Measurements from ENCODE around the gene ATP5PF. TPM values are rescaled to one million over a fixed set of nuclear protein-coding genes. Genes with fewer than 3 reads are reported as not detected.
"Not testable (repeated sequence)": the region's sequence is repeated elsewhere in the genome, so short reads cannot be mapped to it uniquely, and the experiment has no call there.

ATP5PF gene
- polyA plus RNA-seq, 1 donor: 240 TPM

DNA sequence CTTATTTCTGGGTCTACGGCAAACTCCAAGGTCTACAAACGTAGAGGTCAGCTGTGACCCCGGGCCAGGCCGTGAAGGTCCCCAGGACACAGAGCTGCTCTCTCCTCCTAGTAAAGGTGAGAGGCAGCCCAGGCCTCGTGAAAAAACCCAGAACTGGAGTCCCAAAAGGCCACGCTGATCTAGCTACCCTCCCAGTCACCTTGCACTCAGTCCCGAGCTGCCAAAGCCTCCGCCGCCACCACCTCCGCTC, 125 bp downstream of the ATP5PF start:
- Histone ChIP-seq H3K27ac (ENCODE audit: low read length) (peak overlapping the region; percentile 99), H3K27me3 (ENCODE audit: control insufficient read depth, insufficient read depth, low read length) (no peaks in the 10 kb centered on the region), H3K9me3 (ENCODE audit: control insufficient read depth, low read depth, low read length) (no peaks in the 10 kb centered on the region), H3K36me3 (ENCODE audit: control insufficient read depth, insufficient read depth, low read length) (peaks cover 18% of the 10 kb centered on the region), H3K4me3 (ENCODE audit: low read length) (peak overlapping the region; percentile 92), H3K4me1 (ENCODE audit: control insufficient read depth, insufficient read depth, low read length) (no peaks in the 10 kb centered on the region)
- WGBS (ENCODE audit: insufficient coverage, low lambda C conversion rate): no CpG with 5 or more reads among the region's 10 CpGs
- no peak for DNase-seq

DNA sequence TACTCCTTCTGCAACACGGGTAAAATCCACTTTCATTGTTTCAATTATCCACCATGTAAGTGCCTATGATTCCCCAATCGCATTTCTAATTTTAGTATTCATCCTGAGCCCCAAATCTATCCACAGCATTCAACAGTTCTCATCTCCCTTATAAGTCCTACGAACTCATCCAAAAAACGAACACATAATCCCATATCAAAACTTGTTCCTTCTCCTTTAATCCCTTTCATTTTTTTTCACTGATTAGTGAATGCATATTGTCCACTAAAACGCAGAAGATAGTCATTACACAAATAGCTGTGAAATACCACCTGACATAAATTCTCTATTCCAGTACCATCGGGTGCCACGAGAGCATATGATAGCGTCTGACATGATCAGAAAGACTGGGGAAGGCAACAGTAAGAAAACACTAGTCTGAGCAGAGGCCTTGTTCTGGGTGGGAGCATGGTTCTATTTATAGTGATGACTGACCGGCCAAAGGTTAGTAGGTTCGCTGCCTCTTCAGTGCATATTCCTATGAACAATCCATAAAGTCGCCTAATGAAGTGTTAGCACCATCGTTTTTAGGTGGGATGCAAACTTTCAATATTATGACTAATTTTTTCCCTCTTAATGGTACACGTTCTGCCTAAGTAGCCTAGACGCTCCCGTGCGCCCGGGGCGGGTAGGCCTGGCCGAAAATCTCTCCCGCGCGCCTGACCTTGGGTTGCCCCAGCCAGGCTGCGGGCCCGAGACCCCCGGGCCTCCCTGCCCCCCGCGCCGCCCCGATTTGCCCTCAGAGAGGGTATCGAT, 648 bp downstream of the ATP5PF start:
- 16% methylated on average over 7 of the region's 30 CpGs for WGBS (ENCODE audit: insufficient coverage, low lambda C conversion rate)
- Histone ChIP-seq H3K27me3 (ENCODE audit: control insufficient read depth, insufficient read depth, low read length) (no peaks in the 10 kb centered on the region), H3K27ac (ENCODE audit: low read length) (peak overlapping the region; percentile 99), H3K36me3 (ENCODE audit: control insufficient read depth, insufficient read depth, low read length) (peaks cover 17% of the 10 kb centered on the region), H3K9me3 (ENCODE audit: control insufficient read depth, low read depth, low read length) (no peaks in the 10 kb centered on the region), H3K4me1 (ENCODE audit: control insufficient read depth, insufficient read depth, low read length) (no peaks in the 10 kb centered on the region), H3K4me3 (ENCODE audit: low read length) (peak overlapping the region; percentile 92)
- peak; percentile 55 to 79 for DNase-seq

DNA sequence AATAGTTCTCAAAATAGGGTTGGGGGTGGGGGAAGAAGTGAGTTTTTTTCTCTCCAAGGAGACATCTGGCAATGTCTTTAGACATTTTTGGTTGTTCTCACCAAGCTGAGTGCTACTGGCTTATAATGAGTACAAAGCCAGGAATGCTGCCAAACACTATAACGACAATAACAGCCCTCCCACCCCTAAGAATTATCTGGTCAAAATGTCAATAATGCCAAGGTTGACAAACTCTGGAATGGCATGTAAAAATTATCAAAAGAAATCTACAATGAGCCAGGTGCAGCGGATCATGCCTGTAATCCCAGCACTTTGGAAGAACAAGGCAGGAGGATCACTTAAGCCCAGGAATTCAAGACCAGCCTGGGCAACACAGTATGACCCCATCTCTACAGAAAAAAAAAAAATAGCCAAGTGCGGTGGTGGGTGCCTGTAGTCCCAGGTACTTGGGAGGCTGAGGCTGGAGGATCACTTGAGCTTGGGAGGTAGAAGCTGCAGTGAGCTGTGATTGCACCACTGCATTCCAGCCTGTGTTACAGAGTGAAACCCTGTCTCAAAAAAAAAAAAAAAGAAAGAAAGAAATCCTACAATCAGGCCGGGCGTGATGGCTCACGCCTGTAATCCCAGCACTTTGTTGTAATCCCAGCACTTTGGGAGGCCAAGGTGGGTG, 2.5 kb downstream of the ATP5PF start:
- H3K4me3 ChIP-seq (ENCODE audit: low read length): no peak overlapping the region
- DNase-seq: no peak
- no peaks in the 10 kb centered on the region for H3K27me3 ChIP-seq (ENCODE audit: control insufficient read depth, insufficient read depth, low read length)
- WGBS (ENCODE audit: insufficient coverage, low lambda C conversion rate): no CpG with 5 or more reads among the region's 6 CpGs
- H3K4me1 ChIP-seq (ENCODE audit: control insufficient read depth, insufficient read depth, low read length): no peaks in the 10 kb centered on the region
- H3K27ac ChIP-seq (ENCODE audit: low read length): peak overlapping the region; percentile 99
- H3K36me3 ChIP-seq (ENCODE audit: control insufficient read depth, insufficient read depth, low read length): peaks cover 32% of the 10 kb centered on the region
- no peaks in the 10 kb centered on the region for H3K9me3 ChIP-seq (ENCODE audit: control insufficient read depth, low read depth, low read length)

DNA sequence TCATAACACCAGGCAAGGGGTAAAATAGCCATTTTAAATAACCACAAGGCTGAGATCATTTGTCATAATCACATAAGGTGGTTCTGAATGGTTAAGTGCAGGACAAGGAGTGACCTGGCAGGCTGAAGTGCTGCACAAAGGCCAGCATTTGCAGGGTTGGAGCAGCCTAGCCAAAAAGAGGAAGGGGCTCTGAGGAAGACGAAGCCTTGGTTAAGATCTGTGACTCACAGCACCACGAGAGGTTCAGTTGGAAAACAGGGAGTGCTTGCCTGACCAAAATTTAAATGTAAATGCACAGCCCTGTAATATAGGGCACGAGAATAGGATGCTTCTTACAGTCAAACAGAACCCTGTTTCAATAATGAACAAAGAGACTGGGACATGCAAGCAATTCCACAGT, 12.1 kb downstream of the ATP5PF start:
- no peaks in the 10 kb centered on the region for H3K4me1 ChIP-seq (ENCODE audit: control insufficient read depth, insufficient read depth, low read length)
- H3K27ac ChIP-seq (ENCODE audit: low read length): no peak overlapping the region
- H3K36me3 ChIP-seq (ENCODE audit: control insufficient read depth, insufficient read depth, low read length): peaks cover 60% of the 10 kb centered on the region

DNA sequence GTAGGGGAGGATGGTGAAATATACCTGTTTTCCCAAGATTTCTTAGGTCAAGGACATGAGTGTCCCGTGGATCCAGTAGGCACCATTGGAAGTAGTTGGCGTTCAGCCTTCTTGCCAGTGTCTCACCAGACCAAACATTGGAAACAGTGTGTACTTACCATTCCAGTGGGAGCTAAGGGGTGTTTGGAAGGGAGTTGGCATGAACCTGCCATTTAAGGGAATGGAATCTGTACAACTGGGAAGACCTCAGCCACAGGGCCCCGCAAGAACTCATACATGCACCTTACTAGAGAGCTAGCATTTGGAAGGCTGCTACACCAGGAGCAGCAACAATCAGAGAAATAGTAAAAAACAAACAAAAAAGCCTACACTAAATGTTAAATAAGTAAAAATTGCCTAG, 12.7 kb downstream of the ATP5PF start:
- Histone ChIP-seq H3K27ac (ENCODE audit: low read length) (no peak overlapping the region), H3K27me3 (ENCODE audit: control insufficient read depth, insufficient read depth, low read length) (no peaks in the 10 kb centered on the region), H3K4me3 (ENCODE audit: low read length) (no peak overlapping the region), H3K4me1 (ENCODE audit: control insufficient read depth, insufficient read depth, low read length) (no peaks in the 10 kb centered on the region), H3K36me3 (ENCODE audit: control insufficient read depth, insufficient read depth, low read length) (peaks cover 54% of the 10 kb centered on the region), H3K9me3 (ENCODE audit: control insufficient read depth, low read depth, low read length) (no peaks in the 10 kb centered on the region)
- WGBS (ENCODE audit: insufficient coverage, low lambda C conversion rate): no CpG with 5 or more reads among the region's 3 CpGs
- no peak for DNase-seq

More for the DNA sequence above, 12.1 kb downstream of the ATP5PF start:
- no peak for DNase-seq
- H3K9me3 ChIP-seq (ENCODE audit: control insufficient read depth, low read depth, low read length): no peaks in the 10 kb centered on the region
- no peak overlapping the region for H3K4me3 ChIP-seq (ENCODE audit: low read length)
- H3K27me3 ChIP-seq (ENCODE audit: control insufficient read depth, insufficient read depth, low read length): no peaks in the 10 kb centered on the region
- WGBS (ENCODE audit: insufficient coverage, low lambda C conversion rate): no CpG with 5 or more reads among the region's 3 CpGs

DNA sequence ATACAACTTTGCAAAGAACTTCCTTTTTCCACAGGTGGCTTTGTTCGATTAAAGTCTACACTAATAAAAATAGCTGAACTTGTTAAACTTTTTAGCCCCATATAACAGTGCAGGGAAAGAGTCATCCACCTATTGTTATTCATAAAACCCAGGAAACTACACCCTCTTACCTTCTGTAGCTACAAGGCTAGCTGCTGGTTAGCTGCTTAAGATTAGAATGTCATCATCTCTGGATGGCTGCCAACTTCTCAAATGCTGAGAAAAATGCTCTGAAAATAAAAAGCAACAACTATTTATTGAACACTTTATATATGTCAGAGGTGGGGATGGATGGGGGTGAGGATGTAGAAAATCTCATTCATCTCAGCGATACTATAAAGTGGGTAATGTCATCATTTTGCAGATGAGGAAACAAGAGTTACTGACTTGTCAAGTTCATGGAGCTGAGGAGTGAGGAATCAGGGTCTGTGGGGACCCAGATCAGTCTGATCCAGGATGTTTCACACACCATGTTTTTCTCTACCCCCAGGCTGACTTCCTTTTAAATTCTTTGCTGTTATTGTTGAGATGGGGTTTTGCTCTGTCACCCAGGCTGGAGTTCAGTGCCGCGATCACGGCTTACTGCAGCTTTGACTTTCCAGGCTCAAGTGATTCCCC, 17.1 kb downstream of the ATP5PF start:
- peaks cover 36% of the 10 kb centered on the region for H3K36me3 ChIP-seq (ENCODE audit: control insufficient read depth, insufficient read depth, low read length)
- no peaks in the 10 kb centered on the region for H3K9me3 ChIP-seq (ENCODE audit: control insufficient read depth, low read depth, low read length)
- DNase-seq: no peak
- H3K27ac ChIP-seq (ENCODE audit: low read length): no peak overlapping the region
- H3K27me3 ChIP-seq (ENCODE audit: control insufficient read depth, insufficient read depth, low read length): no peaks in the 10 kb centered on the region
- H3K4me1 ChIP-seq (ENCODE audit: control insufficient read depth, insufficient read depth, low read length): no peaks in the 10 kb centered on the region
- no CpG with 5 or more reads among the region's 5 CpGs for WGBS (ENCODE audit: insufficient coverage, low lambda C conversion rate)
- no peak overlapping the region for H3K4me3 ChIP-seq (ENCODE audit: low read length)

DNA sequence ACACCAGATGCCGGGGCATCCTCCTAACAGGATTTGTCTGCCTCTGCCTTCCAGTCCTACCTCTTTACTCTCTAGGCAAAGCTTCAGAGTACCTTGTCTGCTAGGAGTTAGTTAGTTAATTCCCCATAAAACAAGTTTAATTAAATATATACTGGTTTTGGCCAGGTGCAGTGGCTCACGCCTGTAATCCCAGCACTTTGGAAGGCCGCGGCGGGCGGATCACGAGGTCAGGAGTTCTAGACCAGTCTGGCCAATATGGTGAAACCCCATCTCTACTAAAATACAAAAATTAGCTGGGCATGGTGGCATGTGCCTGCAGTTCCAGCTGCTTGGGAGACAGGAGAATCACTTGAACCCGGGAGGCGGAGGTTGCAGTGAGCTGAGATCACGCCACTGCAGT, 20.6 kb downstream of the ATP5PF start:
- peaks cover 23% of the 10 kb centered on the region for H3K36me3 ChIP-seq (ENCODE audit: control insufficient read depth, insufficient read depth, low read length)
- not testable (repeated sequence) for DNase-seq; H3K27me3 ChIP-seq (ENCODE audit: control insufficient read depth, insufficient read depth, low read length); H3K4me3 ChIP-seq (ENCODE audit: low read length); H3K4me1 ChIP-seq (ENCODE audit: control insufficient read depth, insufficient read depth, low read length); H3K9me3 ChIP-seq (ENCODE audit: control insufficient read depth, low read depth, low read length); H3K27ac ChIP-seq (ENCODE audit: low read length)
- no CpG with 5 or more reads among the region's 10 CpGs for WGBS (ENCODE audit: insufficient coverage, low lambda C conversion rate)

DNA sequence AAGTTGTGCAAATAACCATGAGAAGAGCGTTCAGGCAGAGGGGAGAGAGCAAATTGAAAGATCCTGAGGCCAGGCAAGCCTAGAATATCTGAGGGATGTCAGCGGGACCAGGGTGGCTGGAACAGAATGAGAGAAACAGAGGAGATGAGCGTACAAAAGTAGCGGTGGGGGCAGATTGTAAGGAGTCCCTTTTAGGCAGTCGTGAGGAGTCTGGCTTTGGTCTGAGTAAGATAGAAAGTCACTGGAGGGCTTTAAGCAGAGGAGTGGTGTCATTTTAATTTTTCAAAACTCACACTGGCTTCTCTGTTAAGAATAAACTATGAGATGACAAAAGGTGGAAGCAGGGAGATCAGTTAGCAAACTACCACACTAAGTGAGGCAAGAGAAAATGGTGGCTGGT, 24.2 kb downstream of the ATP5PF start:
- 62% methylated on average over 2 of the region's 5 CpGs for WGBS (ENCODE audit: insufficient coverage, low lambda C conversion rate)

DNA sequence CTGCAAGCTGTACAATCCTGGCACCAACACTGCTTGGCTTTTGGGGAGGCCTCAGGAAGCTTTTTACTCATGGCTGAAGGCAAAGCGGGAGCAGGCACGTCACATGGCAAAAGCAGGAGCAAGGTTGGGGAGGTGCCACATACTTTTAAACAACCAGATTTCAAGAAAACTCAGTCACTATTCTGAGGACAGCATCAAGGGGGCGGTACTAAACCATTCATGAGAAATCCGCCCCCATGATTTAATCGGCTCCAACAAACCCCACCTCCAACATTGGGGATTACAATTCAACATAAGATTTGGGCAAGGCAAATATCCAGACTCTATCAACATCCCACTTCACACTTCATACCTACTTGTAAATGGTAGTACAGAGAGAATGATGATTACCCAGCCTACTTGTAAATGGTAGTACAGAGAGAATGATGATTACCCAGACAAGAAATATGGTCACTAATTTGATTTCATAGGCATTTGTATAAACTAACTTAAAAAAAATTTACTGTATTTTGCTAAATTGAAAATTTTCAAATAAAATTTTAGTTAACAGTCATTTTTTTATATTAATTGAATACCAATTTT, 24.9 kb downstream of the ATP5PF start:
- no peaks in the 10 kb centered on the region for H3K27me3 ChIP-seq (ENCODE audit: control insufficient read depth, insufficient read depth, low read length)
- no CpG with 5 or more reads among the region's 5 CpGs for WGBS (ENCODE audit: insufficient coverage, low lambda C conversion rate)
- peaks cover 7% of the 10 kb centered on the region for H3K36me3 ChIP-seq (ENCODE audit: control insufficient read depth, insufficient read depth, low read length)
- no peak overlapping the region for H3K4me3 ChIP-seq (ENCODE audit: low read length)
- no peak overlapping the region for H3K27ac ChIP-seq (ENCODE audit: low read length)
- H3K9me3 ChIP-seq (ENCODE audit: control insufficient read depth, low read depth, low read length): no peaks in the 10 kb centered on the region
- no peak for DNase-seq
- no peaks in the 10 kb centered on the region for H3K4me1 ChIP-seq (ENCODE audit: control insufficient read depth, insufficient read depth, low read length)

More for the DNA sequence above, 24.2 kb downstream of the ATP5PF start:
- H3K9me3 ChIP-seq (ENCODE audit: control insufficient read depth, low read depth, low read length): no peaks in the 10 kb centered on the region
- no peak for DNase-seq
- H3K4me3 ChIP-seq (ENCODE audit: low read length): no peak overlapping the region
- H3K36me3 ChIP-seq (ENCODE audit: control insufficient read depth, insufficient read depth, low read length): peaks cover 12% of the 10 kb centered on the region
- H3K27me3 ChIP-seq (ENCODE audit: control insufficient read depth, insufficient read depth, low read length): no peaks in the 10 kb centered on the region
- H3K27ac ChIP-seq (ENCODE audit: low read length): no peak overlapping the region
- no peaks in the 10 kb centered on the region for H3K4me1 ChIP-seq (ENCODE audit: control insufficient read depth, insufficient read depth, low read length)

DNA sequence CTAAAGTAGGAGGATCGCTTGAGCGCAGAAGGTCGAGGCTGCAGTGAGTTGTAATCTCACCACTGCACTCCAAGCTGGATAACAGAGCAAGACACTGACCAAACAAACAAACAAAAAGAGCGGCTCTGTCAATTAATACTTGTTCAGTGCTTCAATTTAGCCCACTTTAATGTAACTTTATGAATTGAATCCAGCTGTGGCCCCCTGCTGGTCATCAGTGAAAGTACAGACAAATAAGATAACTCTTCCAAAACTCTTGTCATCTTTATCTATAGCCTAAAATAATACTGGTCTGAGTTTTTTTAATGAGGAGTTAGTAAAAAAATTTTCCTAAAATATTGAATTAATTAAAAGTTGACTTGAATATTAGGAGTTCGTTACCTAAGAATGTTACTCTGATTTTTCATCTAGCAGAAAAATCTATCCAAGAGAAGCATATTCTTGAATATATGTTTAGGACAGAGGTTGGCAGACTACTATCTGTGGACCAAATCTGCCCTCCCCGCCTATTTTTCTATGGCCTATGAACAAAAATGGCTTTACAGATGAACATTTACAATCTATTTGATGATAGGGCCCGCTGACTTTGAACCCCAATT, 26.1 kb downstream of the ATP5PF start:
- Histone ChIP-seq H3K4me3 (ENCODE audit: low read length) (no peak overlapping the region), H3K36me3 (ENCODE audit: control insufficient read depth, insufficient read depth, low read length) (peaks cover 3% of the 10 kb centered on the region), H3K27ac (ENCODE audit: low read length) (no peak overlapping the region), H3K9me3 (ENCODE audit: control insufficient read depth, low read depth, low read length) (no peaks in the 10 kb centered on the region), H3K27me3 (ENCODE audit: control insufficient read depth, insufficient read depth, low read length) (no peaks in the 10 kb centered on the region), H3K4me1 (ENCODE audit: control insufficient read depth, insufficient read depth, low read length) (no peaks in the 10 kb centered on the region)
- 0% methylated on average over 1 of the region's 7 CpGs for WGBS (ENCODE audit: insufficient coverage, low lambda C conversion rate)
- DNase-seq: no peak
